Endothelial cell of umbilical vein (primary cell): ENCODE measurements around the gene PSD2. TPM values are rescaled to one million over a fixed set of nuclear protein-coding genes. Genes with fewer than 3 reads are reported as not detected.

Experiments used
- BruUV-seq: library from RNA; stranded (reverse); fragments of 400-500 nt; replicated peaks from 2 replicates; lab custom pipeline; 2021; lab: Mats Ljungman, UMichigan
- CTCF ChIA-PET: fragments of 300-600, 350-600 bp; sonication (Branson Sonifier 250); formaldehyde crosslinking; loops from one replicate; lab custom pipeline; 2021; ENCODE audit warnings: antibody characterized with exemption, inconsistent platforms; lab: Charles Lee
- POLR2A ChIA-PET: fragments of 300-600, 350-600 bp; sonication (Branson Sonifier 250); formaldehyde crosslinking; loops from one replicate; lab custom pipeline; 2021; ENCODE audit warnings: antibody characterized with exemption, inconsistent platforms; lab: Charles Lee
- DNase-seq: peaks from one replicate; pipeline ENCODE4 v3.0.0-alpha.2; 2011; ENCODE audit warnings: low read depth, low spot score
- FAIRE-seq: peaks from 2 replicates; lab custom pipeline; 2011; peaks lifted over from hg19 to GRCh38; lab: Jason Lieb, UNC
- H2AFZ ChIP-seq: 2 replicates; pipeline ENCODE4 v1.6.0; 2012; ENCODE audit warnings: low read depth, low read length, control low read depth, inconsistent platforms
- H3K27ac ChIP-seq: 2 replicates; pipeline ENCODE4 v1.5.1; 2011; ENCODE audit warnings: low read depth, mild to moderate bottlenecking, control low read depth, low read length, moderate library complexity; ENCODE audit not compliant: insufficient read depth
- H3K27me3 ChIP-seq, 2 experiments: 2 replicates each; pipeline versions ENCODE4 v1.6.0 to v1.6.1; 2011; ENCODE audit warnings: low read length in 2 of 2, mixed read lengths in 1 of 2; ENCODE audit not compliant: control insufficient read depth in 2 of 2, insufficient read depth in 2 of 2
- H3K36me3 ChIP-seq, 2 experiments: 2 replicates in 1 of 2; 3 replicates in 1 of 2; pipeline ENCODE4 v1.5.1; 2011; ENCODE audit warnings: low read length in 2 of 2, mild to moderate bottlenecking in 1 of 2, moderate library complexity in 1 of 2; ENCODE audit not compliant: control insufficient read depth in 2 of 2, insufficient read depth in 2 of 2; ENCODE audit errors: extremely low read depth in 1 of 2
- H3K4me1 ChIP-seq: 3 replicates; pipeline ENCODE4 v1.5.1; 2011; ENCODE audit warnings: mild to moderate bottlenecking, low read length; ENCODE audit not compliant: control insufficient read depth, insufficient read depth; ENCODE audit errors: extremely low read depth
- H3K4me2 ChIP-seq: 2 replicates; pipeline ENCODE4 v1.6.1; 2011; ENCODE audit warnings: low read length, control low read depth, mixed read lengths; ENCODE audit not compliant: insufficient read depth
- H3K4me3 ChIP-seq, 3 experiments: fragments of 200-600 bp in 1 of 3; sonication (generic), shearing (Covaris generic) in 1 of 3; replicated peaks in 1 of 3; 2 replicates each; pipeline ENCODE4 v1.5.1; 2011 to 2016; ENCODE audit warnings: control low read depth in 3 of 3, low read length in 3 of 3, mild to moderate bottlenecking in 2 of 3, inconsistent platforms in 1 of 3, low read depth in 1 of 3, moderate library complexity in 1 of 3; ENCODE audit not compliant: insufficient read depth in 1 of 3
- H3K79me2 ChIP-seq: 2 replicates; pipeline ENCODE4 v1.6.0; 2012; ENCODE audit warnings: low read length, inconsistent platforms; ENCODE audit not compliant: control insufficient read depth, insufficient read depth
- H3K9ac ChIP-seq: replicated peaks from 2 replicates; pipeline ENCODE3; 2011; ENCODE audit warnings: low read length, control low read depth; ENCODE audit not compliant: insufficient read depth; ENCODE audit errors: extremely low read depth
- H3K9me1 ChIP-seq: replicated peaks from 3 replicates; pipeline ENCODE4 v1.6.0; 2011; ENCODE audit warnings: mild to moderate bottlenecking, low read length; ENCODE audit not compliant: control insufficient read depth, insufficient read depth; ENCODE audit errors: extremely low read depth
- H3K9me3 ChIP-seq: replicated peaks from 2 replicates; pipeline ENCODE4 v1.5.1; 2012; ENCODE audit warnings: low read length, inconsistent platforms; ENCODE audit not compliant: control insufficient read depth, insufficient read depth
- H4K20me1 ChIP-seq: replicated peaks from 2 replicates; pipeline ENCODE3; 2011; ENCODE audit warnings: mild to moderate bottlenecking, low read length; ENCODE audit not compliant: control insufficient read depth, insufficient read depth; ENCODE audit errors: extremely low read depth
- CTCF ChIP-seq, 2 donors: IDR thresholded peaks; 1 replicate in 1 of 2; 2 replicates in 1 of 2; pipeline ENCODE4 v1.5.1; 2011; ENCODE audit warnings: low read length in 2 of 2, mild to moderate bottlenecking in 2 of 2, moderate library complexity in 2 of 2, control low read depth in 1 of 2, inconsistent platforms in 1 of 2, low read depth in 1 of 2; ENCODE audit not compliant: insufficient read depth in 1 of 2; ENCODE audit errors: extremely low read depth in 1 of 2
- FOS ChIP-seq: IDR thresholded peaks from 2 replicates; pipeline ENCODE4 v1.6.1; 2011; ENCODE audit warnings: mild to moderate bottlenecking, low read length, moderate library complexity, borderline replicate concordance; ENCODE audit not compliant: insufficient read depth
- GATA2 ChIP-seq: IDR thresholded peaks from 2 replicates; pipeline ENCODE4 v1.7.0; 2011; ENCODE audit warnings: low read depth, mild to moderate bottlenecking, moderate library complexity, mixed read lengths, low read length; ENCODE audit not compliant: insufficient read length, insufficient read depth
- JUN ChIP-seq: IDR thresholded peaks from 2 replicates; pipeline ENCODE4 v1.6.1; 2011; ENCODE audit warnings: borderline replicate concordance, low read depth; ENCODE audit not compliant: insufficient read length, insufficient read depth
- MAX ChIP-seq: IDR thresholded peaks from 2 replicates; pipeline ENCODE4 v1.6.1; 2011; ENCODE audit not compliant: insufficient read depth, insufficient read length
- MYC ChIP-seq: IDR thresholded peaks from one replicate; pipeline ENCODE4 v1.6.1; 2011; ENCODE audit warnings: mild to moderate bottlenecking, low read depth, low read length
- POLR2A ChIP-seq: IDR thresholded peaks from 2 replicates; pipeline ENCODE4 v1.6.1; 2012; ENCODE audit warnings: low read depth, mild to moderate bottlenecking, control low read depth, low read length
- dilution Hi-C: fragments of 300-500 bp; cut with MboI; formaldehyde crosslinking; loops from one replicate; pipeline ENCODE4 v1.15.0; 2019; ENCODE audit warnings: low sequenced_read_pairs; ENCODE audit not compliant: extremely low pct_ligation_motif_present
- intact Hi-C: fragments of 100-400 bp; cut with micrococcal nuclease; formaldehyde crosslinking; loops from one replicate; pipeline ENCODE4 v1.10.0; 2022
- polyA plus RNA-seq, 4 experiments: library from polyadenylated mRNA; depleted of rRNA in 3 of 4; stranded (reverse) in 3 of 4; unstranded in 1 of 4; fragments of >200 nt; gene quantifications; 2 replicates each; pipeline versions ENCODE4 v1.2.1 to v1.2.3, GENCODE V29; 2011 to 2012; ENCODE audit warnings: missing spikeins in 1 of 4
- total RNA-seq: library from RNA; stranded (reverse); gene quantifications from 2 replicates; pipeline ENCODE4 v1.2.3, GENCODE V29; 2021

Gene PSD2
- total and polyA plus RNA-seq, 2 donors (not counting 3 experiments of a cell fraction or from before 2014, with no cell fraction given), result not detected

GRCh38 chr5:139881143-139881733 lies 85.6 kb downstream of the PSD2 start:
- Histone ChIP-seq H3K27me3 (peaks cover 0 to 3% of the 10 kb centered on the region in 2 experiments), H3K27ac (no peak overlapping the region), H3K79me2 (no peaks in the 10 kb centered on the region), H3K4me1 (no peaks in the 10 kb centered on the region), H3K9me1 (no peaks in the 10 kb centered on the region), H3K9ac (no peak overlapping the region), H3K36me3 (no peaks in the 10 kb centered on the region), H2AFZ (no peak overlapping the region), H3K9me3 (no peaks in the 10 kb centered on the region), H3K4me2 (no peak overlapping the region), H4K20me1 (no peaks in the 10 kb centered on the region), H3K4me3 (no peak overlapping the region)
- intact Hi-C loops (no loop called here), dilution Hi-C loops (no loop called here)
- no peak for TF ChIP-seq MAX
- no peak for TF ChIP-seq FOS
- no peak for TF ChIP-seq CTCF (IDR thresholded peaks at IDR 0.05; ENCODE audit: extremely low read depth in 1 of 2, insufficient read depth in 1 of 2, low read depth in 1 of 2, low read length in 2 of 2)
- CTCF ChIA-PET, result interaction anchor here (1.4 kb wide), 1 partner anchor 106 kb away, joined by 5 read pairs; no protein-coding TSS in a partner anchor
- DNase-seq (no peak), FAIRE-seq (no peak)
- POLR2A ChIA-PET, result no interaction called here
- BruUV-seq, result no TSS peak

GRCh38 chr5:139882316-139882715 lies 86.7 kb downstream of the PSD2 start:
- Histone ChIP-seq H3K9me3 (no peaks in the 10 kb centered on the region), H3K4me2 (no peak overlapping the region), H3K9ac (no peak overlapping the region), H2AFZ (no peak overlapping the region), H3K36me3 (no peaks in the 10 kb centered on the region), H3K4me1 (no peaks in the 10 kb centered on the region), H3K4me3 (no peak overlapping the region), H3K27ac (no peak overlapping the region), H4K20me1 (no peaks in the 10 kb centered on the region), H3K79me2 (no peaks in the 10 kb centered on the region), H3K9me1 (no peaks in the 10 kb centered on the region), H3K27me3 (peaks cover 0 to 2% of the 10 kb centered on the region in 2 experiments)
- intact Hi-C loops (no loop called here), dilution Hi-C loops (no loop called here)
- no TSS peak for BruUV-seq
- POLR2A ChIA-PET, result no interaction called here
- CTCF ChIA-PET, result no interaction called here
- DNase-seq (no peak), FAIRE-seq (no peak)
- TF ChIP-seq POLR2A (no peak), MAX (no peak), MYC (no peak), GATA2 (no peak), JUN (no peak)
